KBM-7 (cell line): ENCODE data around the gene DUOX2.
"Not testable (repeated sequence)": the region's sequence is repeated elsewhere in the genome, so short reads cannot be mapped to it uniquely, and the experiment has no call there.

ENCODE experiments used
- DNase-seq: peaks from one replicate; pipeline ENCODE4 v3.0.0-alpha.2; 2015
- in situ Hi-C: fragments of 300-500 bp; cut with MboI; formaldehyde crosslinking; loops from 2 replicates; pipeline ENCODE4 v1.14.3; 2020; ENCODE audit warnings: low sequenced_read_pairs, low pct_unique_long_range_greater_than_20kb, mixed read lengths

Gene DUOX2

DNA sequence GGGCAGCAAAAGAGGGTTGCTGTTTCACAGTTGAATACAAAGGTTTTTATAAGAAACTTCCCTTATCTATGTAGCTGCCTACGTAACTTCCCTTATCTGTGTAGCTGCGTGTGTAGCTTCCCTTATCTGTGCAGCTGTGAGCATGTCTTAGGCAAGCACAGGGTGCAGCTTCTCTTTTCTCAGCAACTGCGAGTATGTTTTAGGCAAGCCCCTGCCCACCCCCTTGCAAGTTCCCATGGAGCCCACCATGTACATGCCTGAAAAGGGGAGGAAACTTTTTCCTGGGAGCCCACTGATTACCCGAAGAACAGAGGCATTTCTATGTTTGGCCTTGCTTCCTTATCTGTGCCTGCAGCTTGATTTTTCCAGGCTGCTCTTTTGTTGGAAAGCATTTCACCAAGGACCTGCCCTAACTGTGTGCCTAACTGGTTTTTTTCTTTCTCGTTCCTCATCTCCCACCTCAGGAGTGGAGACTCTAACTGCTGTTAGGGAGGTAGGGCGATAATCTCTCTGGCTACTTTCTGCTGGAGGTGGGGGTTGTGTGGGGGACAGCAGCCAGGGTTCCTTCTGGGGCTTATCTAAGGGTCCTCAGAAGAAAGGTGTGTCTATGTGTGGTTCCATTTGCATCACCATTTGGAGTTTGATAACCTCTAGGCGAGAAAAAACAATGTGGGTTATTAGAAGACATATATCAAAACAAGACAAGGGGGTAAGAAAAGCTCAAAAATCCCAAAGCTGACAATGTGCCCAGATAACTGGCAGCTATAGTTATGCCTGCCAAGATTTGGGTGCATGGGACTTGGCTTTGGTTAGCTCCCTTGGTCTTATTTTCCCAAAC lies 65.0 kb downstream of the DUOX2 start:
- peak; percentile 95 for DNase-seq
- in situ Hi-C loops: no loop called here

GRCh38 chr15:45048449-45048793 lies 65.6 kb downstream of the DUOX2 start:
- in situ Hi-C loops, DNase-seq: not testable (repeated sequence)

DNA sequence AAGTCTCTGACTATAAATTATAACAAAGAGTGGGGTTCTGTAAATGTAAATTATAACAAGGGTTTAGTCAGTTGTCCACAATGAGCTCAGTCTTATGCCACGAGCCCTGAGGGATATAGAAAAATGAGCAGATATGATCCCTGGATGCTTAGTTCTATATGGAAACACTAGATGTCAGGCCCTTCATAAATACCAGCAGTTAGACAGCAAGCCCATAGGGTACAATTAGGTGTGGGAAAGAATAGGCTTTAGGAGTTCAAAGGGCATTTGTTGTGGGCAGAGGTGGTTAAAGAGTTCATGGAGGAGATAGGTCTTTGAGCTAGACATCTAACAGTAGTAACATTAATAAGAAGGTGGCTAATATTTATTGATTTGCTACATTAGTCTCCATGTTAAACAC lies 69.7 kb downstream of the DUOX2 start:
- in situ Hi-C loops, DNase-seq: not testable (repeated sequence)

DNA sequence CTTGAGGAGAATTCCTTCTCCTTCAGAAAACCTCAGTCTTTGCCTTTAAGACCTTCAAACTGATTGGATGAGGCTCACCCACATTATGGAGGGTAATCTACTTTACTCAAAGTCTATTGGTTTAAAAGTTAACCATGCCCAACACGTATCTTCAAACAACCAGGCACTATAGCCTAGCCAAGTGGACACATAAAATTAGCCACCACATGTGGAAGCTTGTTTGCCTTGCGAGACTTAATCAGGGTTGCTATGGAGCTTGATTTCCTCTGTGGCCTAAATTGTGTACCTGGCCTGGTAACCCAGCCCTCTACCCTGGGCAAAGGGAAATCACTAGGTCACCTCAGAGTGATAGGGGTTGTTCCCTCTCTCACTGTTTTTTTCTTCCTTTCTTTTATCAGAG lies 71.1 kb downstream of the DUOX2 start:
- DNase-seq, in situ Hi-C loops: not testable (repeated sequence)
